Raji (cell line): ENCODE measurements around the gene TEC.

Experiments used
- POLR2A ChIP-seq: IDR thresholded peaks from 2 replicates; pipeline ENCODE4 v1.6.1; 2011; ENCODE audit warnings: low read depth, low read length, control low read depth; ENCODE audit not compliant: insufficient read depth

TEC gene

GRCh38 chr4:48108309-48109073, 161.1 kb downstream of the TEC start:
- no peak for TF ChIP-seq POLR2A

- no peak for TF ChIP-seq POLR2A
These were observed 164.4 kb downstream of the TEC start for GRCh38 chr4:48105230-48105629.

GRCh38 chr4:48103483-48104139, 166.0 kb downstream of the TEC start:
- TF ChIP-seq POLR2A: no peak

- TF ChIP-seq POLR2A: no peak
These were observed 167.3 kb downstream of the TEC start for GRCh38 chr4:48102303-48102702.

GRCh38 chr4:48100256-48100655, 169.4 kb downstream of the TEC start:
- TF ChIP-seq POLR2A: no peak

- TF ChIP-seq POLR2A: no peak
These were observed 174.2 kb downstream of the TEC start for GRCh38 chr4:48095441-48095840.

GRCh38 chr4:48093991-48094416, 175.6 kb downstream of the TEC start:
- no peak for TF ChIP-seq POLR2A

GRCh38 chr4:48090621-48091020, 179.0 kb downstream of the TEC start:
- no peak for TF ChIP-seq POLR2A

- no peak for TF ChIP-seq POLR2A
These were observed 183.6 kb downstream of the TEC start for GRCh38 chr4:48085821-48086589.
